Stimulated activated CD8-positive, alpha-beta memory T cell treated with anti-CD3 and anti-CD28 coated beads, Interleukin-7, amount 100 ng/mL, for 4 hours (primary cell): ENCODE data around the gene OBSL1.

Experiments used
- DNase-seq, 2 donors: peaks; one replicate each; pipeline ENCODE4 v3.0.0-alpha.2; 2020; ENCODE audit warnings: low read depth in 2 of 2

OBSL1 gene

GRCh38 chr2:219571311-219572236, at the start of gene OBSL1:
OBSL1 (minus strand) TSS chr2:219571539; CDS start chr2:219571232, 307 bp downstream.
- DNase-seq, result no peak

GRCh38 chr2:219620546-219620945, 49.2 kb upstream of the OBSL1 start:
- DNase-seq, result no peak

GRCh38 chr2:219619235-219619634, 47.9 kb upstream of the OBSL1 start:
- no peak for DNase-seq

GRCh38 chr2:219618733-219619122, 47.4 kb upstream of the OBSL1 start:
- DNase-seq, result no peak

GRCh38 chr2:219616550-219616949, 45.2 kb upstream of the OBSL1 start:
- no peak for DNase-seq

GRCh38 chr2:219615894-219616293, 44.6 kb upstream of the OBSL1 start:
- DNase-seq, result no peak

- no peak for DNase-seq
Observed at GRCh38 chr2:219615036-219615435, 43.7 kb upstream of the OBSL1 start.

GRCh38 chr2:219614076-219614860, 42.9 kb upstream of the OBSL1 start:
- no peak for DNase-seq

- DNase-seq, result no peak
Observed at GRCh38 chr2:219613461-219614070, 42.2 kb upstream of the OBSL1 start.

- DNase-seq, result peak in 1 of 2 donors; percentile 13
Observed at GRCh38 chr2:219612577-219613286, 41.4 kb upstream of the OBSL1 start.

GRCh38 chr2:219611866-219612576, 40.7 kb upstream of the OBSL1 start:
- DNase-seq, result no peak

- DNase-seq, result no peak
Observed at GRCh38 chr2:219611306-219611705, 40.0 kb upstream of the OBSL1 start.

- no peak for DNase-seq
Observed at GRCh38 chr2:219609149-219609750, 37.9 kb upstream of the OBSL1 start.

- no peak for DNase-seq
Observed at GRCh38 chr2:219608399-219608964, 37.1 kb upstream of the OBSL1 start.

- DNase-seq, result no peak
Observed at GRCh38 chr2:219607931-219608330, 36.6 kb upstream of the OBSL1 start.

- no peak for DNase-seq
Observed at GRCh38 chr2:219605607-219605954, 34.2 kb upstream of the OBSL1 start.

- DNase-seq, result no peak
Observed at GRCh38 chr2:219603771-219604170, 32.4 kb upstream of the OBSL1 start.

- DNase-seq, result no peak
Observed at GRCh38 chr2:219598308-219599078, 27.2 kb upstream of the OBSL1 start.

GRCh38 chr2:219597552-219598307, 26.4 kb upstream of the OBSL1 start, which contains the start of gene STK11IP:
STK11IP (plus strand) TSS chr2:219597857; CDS start chr2:219598120, 263 bp downstream.
- DNase-seq, result peak; percentile 85 to 87
